ENCODE measurements around the gene PNPLA3. TPM values are rescaled to one million over a fixed set of nuclear protein-coding genes. Genes with fewer than 3 reads are reported as not detected.

PNPLA3 gene
- total RNA-seq, 3 donors from 2014 or later (not counting 1 experiment from before 2014, with no cell fraction given), result 0.53 to 0.54 TPM; not detected in 1

- Mint-ChIP-seq H3K27me3 (ENCODE audit: low read depth in 2 of 2) (no peaks in the 10 kb centered on the region), H3K36me3 (peaks cover 13% of the 10 kb centered on the region), H3K9me3 (no peaks in the 10 kb centered on the region), H3K4me1 (peaks cover 10 to 15% of the 10 kb centered on the region in 2 donors), H3K27ac (peak overlapping the region in 1 of 2 donors; percentile 23), H3K4me3 (no peak overlapping the region)
- Histone ChIP-seq H3K9me3 (ENCODE audit: control insufficient read depth, insufficient read depth, low read length) (no peaks in the 10 kb centered on the region), H3K36me3 (ENCODE audit: control insufficient read depth, insufficient read depth, low read length) (peaks cover 74% of the 10 kb centered on the region), H3K27ac (ENCODE audit: low read length) (no peak overlapping the region), H3K4me1 (ENCODE audit: control insufficient read depth, insufficient read depth, low read length) (peaks cover 4% of the 10 kb centered on the region), H3K27me3 (ENCODE audit: control insufficient read depth, insufficient read depth, low read length) (no peaks in the 10 kb centered on the region), H3K4me3 (ENCODE audit: low read length) (no peak overlapping the region)
- DNase-seq (no peak), ATAC-seq (no peak)
- intact Hi-C loops (cut with micrococcal nuclease), result no loop called here
- no peak for TF ChIP-seq CTCF (IDR thresholded peaks at IDR 0.05)
- 64% methylated on average over 8 of the region's 8 CpGs for WGBS (ENCODE audit: insufficient coverage)
These were observed 46.6 kb downstream of the PNPLA3 start for GRCh38 chr22:43969989-43970755.

DNA sequence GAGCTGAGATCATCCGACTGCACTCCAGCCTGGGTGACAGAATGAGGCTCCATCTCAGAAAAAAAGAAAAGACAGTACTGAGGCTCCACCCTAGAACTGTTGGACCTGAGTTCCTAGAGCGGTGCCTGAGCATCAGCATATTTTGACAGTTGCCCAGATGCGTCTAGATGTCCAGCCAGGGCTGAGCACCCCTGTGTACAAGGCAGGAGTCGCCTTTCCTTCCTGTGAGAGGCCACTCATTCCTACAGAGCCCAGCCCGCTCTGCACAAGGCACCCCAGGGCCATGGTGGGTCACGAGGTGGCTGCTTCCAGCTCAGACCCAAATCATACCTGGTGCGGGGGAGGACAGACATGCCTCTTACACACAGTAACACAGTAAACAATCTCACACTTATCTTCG lies 47.5 kb downstream of the PNPLA3 start:
- Histone ChIP-seq H3K36me3 (ENCODE audit: control insufficient read depth, insufficient read depth, low read length) (peaks cover 75% of the 10 kb centered on the region), H3K4me1 (ENCODE audit: control insufficient read depth, insufficient read depth, low read length) (peaks cover 4% of the 10 kb centered on the region), H3K4me3 (ENCODE audit: low read length) (no peak overlapping the region), H3K9me3 (ENCODE audit: control insufficient read depth, insufficient read depth, low read length) (no peaks in the 10 kb centered on the region), H3K27me3 (ENCODE audit: control insufficient read depth, insufficient read depth, low read length) (no peaks in the 10 kb centered on the region), H3K27ac (ENCODE audit: low read length) (no peak overlapping the region)
- no peaks in the 10 kb centered on the region for H3K9me3 Mint-ChIP-seq
- WGBS (ENCODE audit: insufficient coverage), result 91% methylated on average over 8 of the region's 8 CpGs
- ATAC-seq (no peak), DNase-seq (no peak)
- no peak overlapping the region for H3K4me3 Mint-ChIP-seq
- no peaks in the 10 kb centered on the region for H3K27me3 Mint-ChIP-seq (ENCODE audit: low read depth in 2 of 2)
- TF ChIP-seq CTCF (IDR thresholded peaks at IDR 0.05), result no peak
- H3K4me1 Mint-ChIP-seq, result peaks cover 10 to 15% of the 10 kb centered on the region in 2 donors
- H3K27ac Mint-ChIP-seq, result no peak overlapping the region
- intact Hi-C loops (cut with micrococcal nuclease), result no loop called here
- H3K36me3 Mint-ChIP-seq, result peaks cover 21% of the 10 kb centered on the region

- ATAC-seq (no peak), DNase-seq (no peak)
- Histone ChIP-seq H3K9me3 (ENCODE audit: control insufficient read depth, insufficient read depth, low read length) (no peaks in the 10 kb centered on the region), H3K36me3 (ENCODE audit: control insufficient read depth, insufficient read depth, low read length) (peaks cover 76% of the 10 kb centered on the region), H3K27me3 (ENCODE audit: control insufficient read depth, insufficient read depth, low read length) (no peaks in the 10 kb centered on the region), H3K4me3 (ENCODE audit: low read length) (no peak overlapping the region), H3K27ac (ENCODE audit: low read length) (no peak overlapping the region), H3K4me1 (ENCODE audit: control insufficient read depth, insufficient read depth, low read length) (peaks cover 4% of the 10 kb centered on the region)
- Mint-ChIP-seq H3K36me3 (peaks cover 8% of the 10 kb centered on the region), H3K9me3 (no peaks in the 10 kb centered on the region), H3K27ac (no peak overlapping the region), H3K4me3 (no peak overlapping the region), H3K4me1 (peaks cover 6 to 7% of the 10 kb centered on the region in 2 donors), H3K27me3 (ENCODE audit: low read depth in 2 of 2) (no peaks in the 10 kb centered on the region)
- WGBS (ENCODE audit: insufficient coverage), result 97% methylated on average over 10 of the region's 10 CpGs
- no peak for TF ChIP-seq CTCF (IDR thresholded peaks at IDR 0.05)
- intact Hi-C loops (cut with micrococcal nuclease), result no loop called here
These were observed 49.4 kb downstream of the PNPLA3 start for GRCh38 chr22:43972931-43973462.

All from natural killer cell (primary cell).